Ascending aorta (tissue), 2 donors: ENCODE measurements around the gene FBXO46. TPM values are rescaled to one million over a fixed set of nuclear protein-coding genes. Genes with fewer than 3 reads are reported as not detected.
A peak's percentile ranks its signal among the peaks of the same experiment; 100 is the strongest.

ENCODE experiments used
- DNase-seq, 2 donors: peaks; one replicate each; pipeline ENCODE4 v3.0.0-alpha.2; 2019; ENCODE audit warnings: low spot score in 2 of 2
- H3K27ac ChIP-seq, 2 donors: fragments of 200-600 bp; sonication (generic); one replicate each; pipeline ENCODE4 v1.5.1; 2016 to 2017; ENCODE audit warnings: mild to moderate bottlenecking in 1 of 2
- H3K27me3 ChIP-seq: fragments of 200-600 bp; sonication (generic); one replicate; pipeline ENCODE4 v1.5.1; 2017
- H3K36me3 ChIP-seq, 2 donors: fragments of 200-600 bp; sonication (generic); one replicate each; pipeline ENCODE4 v1.5.1; 2016
- H3K4me1 ChIP-seq, 2 donors: fragments of 200-600 bp; sonication (generic); one replicate each; pipeline ENCODE4 v1.5.1; 2016 to 2017; ENCODE audit warnings: mild to moderate bottlenecking in 1 of 2
- H3K4me3 ChIP-seq, 2 donors: fragments of 200-600 bp; sonication (generic); one replicate each; pipeline ENCODE4 v1.5.1; 2016 to 2017; ENCODE audit warnings: mild to moderate bottlenecking in 1 of 2
- H3K9me3 ChIP-seq, 2 donors: fragments of 200-600 bp; sonication (generic); one replicate each; pipeline ENCODE4 v1.5.1; 2016
- CTCF ChIP-seq, 3 experiments: fragments of 200-600 bp in 2 of 3; fragments of 450-650 bp in 1 of 3; sonication (generic) in 2 of 3; IDR thresholded peaks; one replicate each; pipeline ENCODE4 v1.5.1; 2016 to 2019; ENCODE audit warnings: antibody characterized with exemption in 3 of 3, mild to moderate bottlenecking in 1 of 3, moderate library complexity in 1 of 3
- intact Hi-C: fragments of 100-400 bp; cut with DNase I; formaldehyde crosslinking; loops from one replicate; pipeline ENCODE4 v1.15.1; 2023
- total RNA-seq: library from RNA; depleted of rRNA; stranded (reverse); fragments of >200 nt; gene quantifications from one replicate; pipeline ENCODE4 v1.1.0, GENCODE V29; 2016

FBXO46 gene
- total RNA-seq, 1 donor from 2014 or later: 27.5 TPM

DNA sequence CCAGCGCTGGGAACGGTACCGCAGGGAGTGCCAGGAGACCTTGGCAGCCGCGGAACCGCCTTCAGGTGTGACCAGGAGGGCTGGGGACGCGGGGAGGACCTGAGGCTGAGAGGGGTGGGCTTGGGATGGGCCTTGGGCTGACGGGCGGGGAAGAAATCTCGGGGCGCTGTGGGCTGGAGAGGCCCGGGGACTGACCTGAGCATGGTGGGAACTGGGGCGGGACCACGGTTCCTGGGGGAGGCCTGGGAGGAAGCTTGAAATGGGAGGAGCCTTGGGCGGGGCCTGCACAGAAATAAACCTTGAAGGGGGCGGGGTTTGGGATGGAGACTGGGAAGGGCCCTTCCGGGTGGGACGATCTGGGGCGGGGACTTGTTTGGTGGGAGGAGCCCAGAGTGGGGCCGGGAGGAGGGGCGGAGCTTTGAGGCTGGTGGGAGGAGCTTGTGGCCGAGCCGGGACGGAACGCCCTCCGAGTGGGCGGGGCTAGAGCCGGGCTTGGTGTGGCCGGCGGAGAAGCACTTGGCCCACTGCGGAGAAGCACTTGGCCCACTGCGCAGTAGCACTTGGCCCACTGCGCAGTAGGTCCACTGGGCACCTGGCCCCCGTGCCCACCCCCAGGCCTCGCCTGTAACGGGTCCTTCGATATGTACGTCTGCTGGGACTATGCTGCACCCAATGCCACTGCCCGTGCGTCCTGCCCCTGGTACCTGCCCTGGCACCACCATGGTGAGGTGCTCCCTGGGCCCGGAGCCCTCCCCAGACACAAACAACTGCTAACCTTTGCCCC lies 59.8 kb downstream of the FBXO46 start:
- no peak for TF ChIP-seq CTCF (IDR thresholded peaks at IDR 0.05)
- intact Hi-C loops: no loop called here
- H3K9me3 ChIP-seq: no peaks in the 10 kb centered on the region
- no peak overlapping the region for H3K27ac ChIP-seq
- DNase-seq: no peak
- no peak overlapping the region for H3K4me3 ChIP-seq
- peaks cover 30% of the 10 kb centered on the region for H3K27me3 ChIP-seq
- H3K36me3 ChIP-seq: no peaks in the 10 kb centered on the region
- H3K4me1 ChIP-seq: peaks cover 8 to 9% of the 10 kb centered on the region in 2 donors

- no peak overlapping the region for H3K27ac ChIP-seq
- H3K9me3 ChIP-seq: no peaks in the 10 kb centered on the region
- H3K36me3 ChIP-seq: no peaks in the 10 kb centered on the region
- no peak for DNase-seq
- H3K4me1 ChIP-seq: peaks cover 8 to 9% of the 10 kb centered on the region in 2 donors
- intact Hi-C loops: no loop called here
- H3K4me3 ChIP-seq: peak overlapping the region in 1 of 2 donors; percentile 52
- no peak for TF ChIP-seq CTCF (IDR thresholded peaks at IDR 0.05)
- peaks cover 30% of the 10 kb centered on the region for H3K27me3 ChIP-seq
Measured at GRCh38 chr19:45668342-45668871, 62.3 kb downstream of the FBXO46 start.

DNA sequence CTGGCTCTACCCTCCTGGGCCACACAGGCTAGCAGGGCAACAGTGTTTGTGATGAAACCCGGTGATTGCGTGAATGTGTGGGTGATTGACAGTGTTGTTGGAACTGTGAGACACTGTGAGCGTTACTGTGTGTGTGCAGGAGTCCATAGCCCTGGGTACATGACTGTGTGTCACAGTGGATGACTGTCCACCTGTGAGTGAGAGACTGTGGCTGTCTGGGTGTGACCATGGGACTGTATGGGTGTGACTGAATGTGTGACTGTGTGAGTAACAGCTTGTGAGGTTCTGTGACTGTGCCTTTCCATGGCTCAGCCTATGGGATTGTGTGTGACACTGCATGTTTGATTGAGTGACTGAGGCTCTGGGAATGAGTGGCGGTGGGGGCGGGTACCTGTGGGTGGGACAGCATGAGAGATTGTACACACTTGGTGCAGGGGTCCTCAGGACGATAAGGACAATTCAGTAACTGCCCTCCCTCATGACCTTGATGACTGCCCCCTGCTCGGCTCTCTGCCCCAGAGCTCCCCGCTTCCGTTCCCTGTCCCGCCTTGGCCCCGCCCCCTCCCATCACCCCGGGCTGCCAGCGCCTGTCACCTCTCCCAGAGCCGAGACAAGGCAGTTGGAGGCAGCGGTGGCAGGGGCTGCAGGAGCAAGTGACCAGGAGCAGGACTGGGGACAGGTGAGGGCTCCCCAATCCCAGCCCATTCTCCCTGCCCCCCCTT lies 62.9 kb downstream of the FBXO46 start, which contains the start of gene GIPR:
GIPR (plus strand) TSS at position 602 of the 722 bp plus-strand sequence. CDS start 1,300 bp downstream, outside the sequence.
- Histone ChIP-seq H3K4me1 (peaks cover 8 to 9% of the 10 kb centered on the region in 2 donors), H3K4me3 (peak within 1 kb of the TSS in 1 of 2 donors; percentile 52), H3K36me3 (no peaks in the 10 kb centered on the region), H3K27me3 (peaks cover 30% of the 10 kb centered on the region), H3K27ac (no peak within 1 kb of the TSS), H3K9me3 (no peaks in the 10 kb centered on the region)
- no peak for TF ChIP-seq CTCF (IDR thresholded peaks at IDR 0.05)
- intact Hi-C loops: no loop called here
- no peak for DNase-seq

- Histone ChIP-seq H3K27ac (no peak overlapping the region), H3K36me3 (no peaks in the 10 kb centered on the region), H3K4me3 (no peak overlapping the region), H3K9me3 (no peaks in the 10 kb centered on the region), H3K4me1 (peaks cover 8 to 9% of the 10 kb centered on the region in 2 donors), H3K27me3 (peaks cover 13% of the 10 kb centered on the region)
- TF ChIP-seq CTCF (IDR thresholded peaks at IDR 0.05): no peak
- no peak for DNase-seq
- intact Hi-C loops: no loop called here
Measured at GRCh38 chr19:45664575-45664974, 66.1 kb downstream of the FBXO46 start.

GRCh38 chr19:45663800-45664199 lies 66.9 kb downstream of the FBXO46 start:
- Histone ChIP-seq H3K4me3 (no peak overlapping the region), H3K27me3 (peaks cover 6% of the 10 kb centered on the region), H3K27ac (no peak overlapping the region), H3K36me3 (no peaks in the 10 kb centered on the region), H3K4me1 (peaks cover 4% of the 10 kb centered on the region in 2 donors), H3K9me3 (no peaks in the 10 kb centered on the region)
- intact Hi-C loops: no loop called here
- DNase-seq: no peak
- no peak for TF ChIP-seq CTCF (IDR thresholded peaks at IDR 0.05)
